Brain pericyte (primary cell): Measurements from ENCODE around the gene RAB11FIP2.

ENCODE experiments used
- DNase-seq: peaks from one replicate; pipeline ENCODE4 v3.0.0-alpha.2; 2012; ENCODE audit warnings: low read depth, low spot score

RAB11FIP2 gene

DNA sequence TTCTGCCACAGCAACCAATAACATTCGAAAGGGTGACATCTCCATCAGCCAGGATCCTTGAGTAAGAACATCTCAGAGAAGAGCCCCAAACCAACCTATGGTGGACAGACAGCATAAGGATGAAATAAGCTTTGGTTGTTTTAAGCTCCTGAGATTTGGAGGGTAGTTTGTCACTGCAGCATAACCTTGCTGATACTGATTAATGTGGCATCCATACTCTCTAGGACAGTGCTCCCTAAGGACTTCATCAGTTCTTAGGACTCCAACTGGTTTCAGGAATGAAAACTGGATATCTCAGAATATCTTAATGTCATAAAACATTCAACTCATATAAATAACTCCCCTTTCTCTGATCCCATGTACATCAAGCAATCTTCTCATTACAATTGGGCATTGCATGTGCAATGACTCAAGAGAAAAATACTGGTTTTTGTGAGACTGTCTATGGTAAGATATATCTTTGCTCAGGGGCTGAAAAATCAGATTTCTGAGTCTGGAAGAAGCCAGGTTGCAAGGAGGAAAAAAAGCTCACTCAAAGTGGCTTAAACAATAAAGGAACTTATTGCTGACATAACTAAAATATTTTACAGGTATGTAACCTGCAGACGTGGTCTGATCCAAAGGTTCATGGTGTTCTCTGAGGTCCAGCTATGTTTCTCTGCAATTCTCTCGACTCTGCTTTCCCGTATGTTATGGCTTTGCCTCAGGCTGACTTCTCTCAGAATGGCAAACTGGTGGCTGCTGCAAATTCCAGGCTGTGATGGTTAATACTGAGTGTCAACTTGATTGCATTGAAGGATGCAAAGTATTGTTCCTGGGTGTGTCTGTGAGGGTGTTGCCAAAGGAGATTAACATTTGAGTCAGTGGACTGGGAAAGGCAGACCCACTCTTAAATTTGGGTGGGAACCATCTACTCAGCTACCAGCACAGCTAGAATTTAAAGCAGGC, 65.7 kb downstream of the RAB11FIP2 start:
- DNase-seq = no peak

GRCh38 chr10:117980216-117980615, 66.5 kb downstream of the RAB11FIP2 start:
- no peak for DNase-seq

GRCh38 chr10:117972168-117972837, 74.4 kb downstream of the RAB11FIP2 start:
- DNase-seq = no peak

- DNase-seq = no peak
These were observed 75.8 kb downstream of the RAB11FIP2 start for GRCh38 chr10:117970962-117971361.

- DNase-seq = no peak
These were observed 77.1 kb downstream of the RAB11FIP2 start for GRCh38 chr10:117969592-117969991.

DNA sequence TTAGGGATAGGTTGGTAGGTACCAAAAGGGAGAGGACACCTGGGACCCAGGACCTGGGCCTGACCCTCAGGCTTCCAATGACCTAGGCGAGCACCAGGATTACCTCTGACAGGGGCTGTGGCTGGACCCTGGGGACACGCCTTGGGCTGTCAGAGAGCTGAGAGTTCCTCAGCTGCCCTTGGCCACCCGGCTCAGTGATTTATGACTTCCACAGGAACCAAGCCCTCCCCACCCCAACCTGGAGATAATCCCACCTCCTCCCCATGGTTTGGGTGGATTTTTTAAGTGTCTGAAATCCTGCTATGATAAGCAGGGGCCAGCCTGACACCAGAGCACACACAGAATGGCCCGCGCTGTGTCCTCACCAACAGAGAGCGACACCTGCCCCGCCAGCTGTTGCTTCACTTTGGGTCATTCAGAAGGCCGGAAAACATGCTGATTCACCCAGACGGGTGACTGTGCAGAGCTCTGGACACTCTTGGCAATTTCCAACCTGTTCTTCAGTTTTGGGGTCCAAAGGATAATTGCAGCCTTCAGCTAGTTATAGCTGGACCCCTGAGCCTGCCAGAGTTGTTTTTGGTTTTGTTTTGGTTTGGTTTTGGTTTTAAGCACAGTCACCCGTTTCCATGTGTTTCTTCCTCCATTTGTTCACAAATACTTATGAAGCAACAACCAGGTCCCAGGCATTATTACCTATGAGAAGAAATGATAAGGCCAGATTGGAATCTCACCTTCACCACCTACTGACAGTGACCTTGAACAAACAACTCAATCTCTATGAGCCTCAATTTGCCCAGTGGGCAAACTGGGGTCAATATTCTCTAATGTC, 78.2 kb downstream of the RAB11FIP2 start:
- DNase-seq = no peak

GRCh38 chr10:117967149-117967650, 79.5 kb downstream of the RAB11FIP2 start:
- DNase-seq = no peak

- no peak for DNase-seq
These were observed 80.8 kb downstream of the RAB11FIP2 start for GRCh38 chr10:117965984-117966383.

GRCh38 chr10:117964536-117964935, 82.2 kb downstream of the RAB11FIP2 start:
- DNase-seq = no peak

GRCh38 chr10:117960345-117960935, 86.3 kb downstream of the RAB11FIP2 start:
- DNase-seq = no peak

DNA sequence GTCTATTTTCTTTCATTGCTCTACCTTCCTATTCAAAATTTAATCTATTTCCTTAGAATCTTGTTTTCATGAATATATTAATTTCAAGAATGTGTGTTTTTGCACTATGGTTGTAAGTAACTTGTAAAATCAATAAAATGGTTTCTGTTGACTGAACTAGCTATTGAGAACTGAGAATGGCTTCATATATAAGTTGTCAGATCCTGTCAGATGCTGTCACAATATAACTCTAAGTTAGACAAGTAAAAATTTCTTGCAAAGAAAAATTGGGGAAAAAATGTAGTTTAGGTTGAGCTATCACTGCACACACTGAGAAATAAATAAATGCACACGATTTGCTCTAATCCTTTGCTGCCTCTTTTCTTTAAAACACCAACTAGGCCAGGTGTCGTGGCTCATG, 89.8 kb downstream of the RAB11FIP2 start:
- no peak for DNase-seq

GRCh38 chr10:117955176-117955575, 91.6 kb downstream of the RAB11FIP2 start:
- DNase-seq = no peak
